ENCODE data around the gene MRPS35.
"Not testable (repeated sequence)": the region's sequence is repeated elsewhere in the genome, so short reads cannot be mapped to it uniquely, and the experiment has no call there.

Gene MRPS35

DNA sequence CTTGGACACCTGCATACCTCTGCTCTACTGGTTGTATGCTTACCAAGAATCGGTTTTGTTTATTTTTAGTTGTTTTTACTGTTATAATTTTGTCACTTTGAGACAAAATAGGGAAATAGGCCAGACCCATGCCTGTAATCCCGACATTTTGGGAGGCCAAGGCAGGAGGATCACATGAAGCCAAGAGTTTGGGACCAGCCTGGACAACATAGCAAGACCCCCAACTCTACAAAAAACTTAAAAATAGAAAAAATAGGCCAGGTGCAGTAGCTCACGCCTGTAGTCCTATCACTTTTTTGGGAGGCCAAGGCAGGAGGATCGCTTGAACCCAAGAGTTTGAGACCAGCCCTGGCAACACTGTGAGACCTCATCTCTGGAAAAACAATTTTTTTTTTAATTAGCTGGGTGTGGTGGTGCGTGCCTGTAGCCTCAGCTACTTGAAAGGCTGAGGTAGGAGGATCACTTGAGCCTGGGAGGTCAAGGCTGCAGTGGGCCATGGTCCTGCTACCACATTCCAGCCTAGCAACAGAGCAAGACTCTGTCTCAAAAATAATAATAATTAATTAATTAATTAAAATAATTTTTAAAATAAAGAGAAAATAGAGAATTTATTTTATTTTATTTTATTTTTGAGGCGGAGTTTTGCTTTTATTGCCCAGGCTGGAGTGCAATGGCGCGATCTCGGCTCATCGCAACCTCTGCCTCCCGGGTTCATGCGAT, 1.3 kb upstream of the MRPS35 start:
- DNase-seq, result no peak

GRCh38 chr12:27709932-27710591, 570 bp upstream of the MRPS35 start:
- DNase-seq, result no peak

GRCh38 chr12:27711317-27711682, 668 bp downstream of the MRPS35 start:
- DNase-seq, result peak; percentile 12

DNA sequence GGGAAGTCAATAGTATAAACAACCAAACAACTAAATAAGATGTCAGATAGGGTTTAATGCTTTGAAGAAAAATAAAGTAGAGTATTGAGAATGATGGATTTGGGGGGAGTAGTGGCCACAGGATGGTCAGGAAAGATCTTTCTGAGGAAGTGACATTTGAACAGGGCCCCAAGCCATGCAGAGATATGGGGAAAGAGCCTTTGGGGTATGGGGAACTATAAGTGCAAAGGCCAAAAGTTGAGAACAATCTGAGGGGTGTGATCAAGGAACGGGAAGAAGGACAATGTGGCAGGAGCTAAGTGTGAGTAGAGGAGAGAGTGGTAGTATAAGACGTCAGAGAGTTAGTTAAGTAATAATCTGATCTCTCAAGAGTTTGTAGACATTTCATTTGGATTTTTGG, 1.3 kb downstream of the MRPS35 start:
- no peak for DNase-seq

GRCh38 chr12:27723212-27723611, 12.6 kb downstream of the MRPS35 start:
- DNase-seq, result no peak

DNA sequence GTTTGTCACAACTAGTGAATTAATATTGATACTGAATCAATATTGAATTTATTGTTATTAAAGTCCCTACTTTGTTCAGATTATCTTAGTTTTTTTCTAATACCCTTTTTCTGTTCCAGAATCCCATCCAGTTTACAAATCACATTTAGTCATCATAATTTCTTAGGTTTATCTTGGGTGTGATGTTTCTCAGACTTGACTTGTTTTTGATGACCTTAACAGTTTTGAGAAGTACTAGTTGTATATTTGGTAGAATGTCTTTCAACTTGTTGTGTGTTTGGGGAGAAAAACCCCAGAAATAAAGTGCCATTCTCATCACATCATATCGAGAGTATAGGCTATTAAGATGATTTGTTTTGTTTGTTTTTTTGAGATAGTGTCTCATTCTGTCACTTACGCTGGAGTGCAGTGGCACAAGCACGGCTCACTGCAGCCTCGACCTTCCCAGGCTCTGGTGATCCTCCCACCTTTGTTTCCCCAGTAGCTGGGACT, 19.5 kb downstream of the MRPS35 start:
- DNase-seq, result no peak

GRCh38 chr12:27732281-27732680, 21.6 kb downstream of the MRPS35 start:
- no peak for DNase-seq

DNA sequence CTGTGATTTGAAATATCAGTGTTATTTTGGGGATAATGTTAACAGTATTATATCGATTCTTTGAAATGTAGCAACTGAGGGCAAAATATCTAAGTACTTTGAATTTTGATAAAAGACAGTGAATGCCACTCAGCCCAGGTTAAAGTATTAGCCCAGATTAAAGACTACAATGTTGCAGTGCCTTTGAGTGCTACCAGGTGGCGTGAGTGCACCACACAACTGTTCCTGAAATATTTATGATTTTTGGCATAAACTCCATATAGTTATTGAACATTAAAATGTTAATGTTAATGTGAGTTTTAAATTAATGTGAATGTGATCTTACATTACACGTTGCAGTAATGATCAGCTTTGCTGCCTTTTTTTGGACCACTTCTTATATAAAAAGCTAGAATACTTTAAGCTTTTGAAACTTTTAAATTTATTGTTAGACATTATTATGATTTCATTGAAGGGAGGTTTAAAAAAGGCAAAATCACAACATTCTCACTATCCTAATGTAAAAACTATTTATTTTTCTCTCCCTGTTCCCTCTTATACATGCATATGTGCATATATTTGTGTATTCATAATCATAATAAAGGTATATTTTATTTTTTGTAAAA, 22.5 kb downstream of the MRPS35 start:
- peak; percentile 52 for DNase-seq

- no peak for DNase-seq
Measured at GRCh38 chr12:27733791-27734190, 23.2 kb downstream of the MRPS35 start.

GRCh38 chr12:27734321-27734720, 23.7 kb downstream of the MRPS35 start:
- DNase-seq, result not testable (repeated sequence)

DNA sequence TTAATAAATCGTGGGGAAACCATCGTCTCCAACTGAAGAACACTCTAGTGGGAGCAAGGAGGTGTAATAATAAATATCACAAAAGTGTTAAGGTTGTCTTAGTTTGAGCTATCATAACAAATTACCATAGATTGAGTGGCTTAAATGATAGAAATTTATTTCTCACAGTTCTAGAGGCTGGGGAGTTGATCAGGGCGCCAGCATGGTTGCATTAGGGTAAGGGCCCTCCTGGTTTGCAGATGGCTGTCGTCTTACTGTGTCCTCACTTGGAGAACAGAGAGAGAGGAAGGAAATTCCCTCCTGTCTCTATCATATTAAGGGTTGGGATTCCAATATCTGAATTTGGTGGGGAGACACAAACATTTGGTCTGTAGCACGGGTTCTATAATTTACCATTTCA, 33.0 kb downstream of the MRPS35 start:
- no peak for DNase-seq

DNA sequence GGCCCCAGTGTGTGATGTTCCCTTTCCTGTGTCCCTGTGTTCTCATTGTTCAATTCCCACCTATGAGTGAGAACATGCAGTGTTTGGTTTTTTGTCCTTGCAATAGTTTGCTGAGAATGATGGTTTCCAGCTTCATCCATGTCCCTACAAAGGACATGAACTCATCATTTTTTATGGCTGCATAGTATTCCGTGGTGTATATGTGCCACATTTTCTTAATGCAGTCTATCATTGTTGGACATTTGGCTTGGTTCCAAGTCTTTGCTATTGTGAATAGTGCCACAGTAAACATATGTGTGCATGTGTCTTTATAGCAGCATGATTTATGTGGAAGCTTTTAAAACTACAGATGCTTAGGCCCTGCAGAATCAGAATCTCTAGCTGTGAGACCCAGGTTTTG, 35.1 kb downstream of the MRPS35 start:
- DNase-seq, result not testable (repeated sequence)

- no peak for DNase-seq
Measured at GRCh38 chr12:27747111-27747820, 36.6 kb downstream of the MRPS35 start.

DNA sequence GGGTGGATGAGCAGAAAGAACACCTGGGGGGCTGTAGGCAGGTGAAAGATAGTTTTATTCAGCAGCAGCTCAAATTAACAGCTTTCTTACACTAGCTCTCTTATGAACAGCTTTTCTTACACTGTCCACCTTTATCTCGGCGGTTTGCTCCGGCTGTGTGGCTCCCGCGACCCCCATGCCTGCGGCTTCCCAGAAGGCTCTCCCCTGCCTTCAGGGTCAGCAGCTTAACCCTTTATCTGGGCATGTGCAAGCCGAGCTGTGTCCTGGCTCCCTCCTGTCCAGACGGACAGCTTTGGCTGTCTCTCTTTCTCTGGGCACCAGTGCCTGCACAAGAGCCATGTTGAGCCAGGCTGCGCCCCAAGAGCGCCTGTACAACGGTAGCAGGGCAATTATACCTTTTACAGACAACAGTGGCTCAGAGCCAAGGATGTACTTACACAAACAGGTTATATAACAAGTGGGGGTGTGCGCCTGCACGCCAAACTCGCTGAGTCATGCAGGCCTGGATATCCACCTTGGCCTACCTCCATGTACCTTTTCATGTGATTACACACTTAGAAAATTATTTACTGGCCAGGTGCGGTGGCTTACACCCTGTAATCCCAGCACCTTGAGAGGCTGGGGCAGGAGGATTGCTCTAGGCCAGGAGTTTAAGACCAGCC, 40.9 kb downstream of the MRPS35 start:
- no peak for DNase-seq

GRCh38 chr12:27754795-27755194, 44.2 kb downstream of the MRPS35 start:
- DNase-seq, result no peak

DNA sequence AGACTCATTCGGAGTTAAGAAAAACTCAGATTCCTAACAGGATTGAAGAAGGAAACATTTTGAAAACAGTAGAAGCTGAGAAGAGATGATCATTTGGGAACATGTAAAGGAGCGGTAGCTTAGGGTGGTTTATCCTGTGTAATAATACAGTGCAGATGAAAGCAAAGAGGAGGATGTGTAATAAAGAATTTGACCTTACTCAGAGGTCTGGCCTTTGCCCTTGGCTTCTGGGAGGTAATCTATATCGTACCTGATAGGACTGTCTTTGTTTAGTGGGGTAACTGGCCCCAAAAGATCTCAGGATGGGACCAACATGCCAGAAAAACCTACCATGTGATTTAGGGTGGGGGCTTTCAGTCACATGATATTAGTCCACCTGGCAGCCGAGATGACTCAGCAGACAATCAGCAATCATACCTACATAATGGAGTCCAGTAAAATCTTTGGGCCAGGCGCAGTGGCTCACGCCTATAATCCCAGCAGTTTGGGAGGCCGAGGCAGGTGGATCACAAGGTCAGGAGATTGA, 46.1 kb downstream of the MRPS35 start:
- no peak for DNase-seq

- no peak for DNase-seq
Measured at GRCh38 chr12:27762757-27763156, 52.1 kb downstream of the MRPS35 start.

DNA sequence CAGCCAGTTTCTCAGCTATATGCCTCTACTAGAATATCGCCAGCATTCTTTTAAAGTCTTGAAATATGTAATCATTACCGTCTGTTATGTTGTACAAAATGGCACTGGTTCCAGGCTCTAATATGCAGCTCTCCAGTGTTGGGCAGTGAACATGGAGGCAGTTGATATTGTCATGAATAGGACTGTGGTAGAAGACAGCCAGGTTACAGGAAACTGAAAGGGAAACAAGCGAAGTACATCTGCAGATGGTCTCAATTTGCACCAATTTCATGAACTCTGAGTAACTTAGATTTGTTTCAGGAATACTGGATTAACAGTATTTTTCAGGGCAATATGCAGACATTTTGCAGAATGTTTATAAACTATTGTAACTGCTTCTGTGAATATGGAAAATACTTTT, 56.0 kb downstream of the MRPS35 start:
- DNase-seq, result no peak

- DNase-seq, result no peak
Measured at GRCh38 chr12:27769142-27769673, 58.6 kb downstream of the MRPS35 start.

DNA sequence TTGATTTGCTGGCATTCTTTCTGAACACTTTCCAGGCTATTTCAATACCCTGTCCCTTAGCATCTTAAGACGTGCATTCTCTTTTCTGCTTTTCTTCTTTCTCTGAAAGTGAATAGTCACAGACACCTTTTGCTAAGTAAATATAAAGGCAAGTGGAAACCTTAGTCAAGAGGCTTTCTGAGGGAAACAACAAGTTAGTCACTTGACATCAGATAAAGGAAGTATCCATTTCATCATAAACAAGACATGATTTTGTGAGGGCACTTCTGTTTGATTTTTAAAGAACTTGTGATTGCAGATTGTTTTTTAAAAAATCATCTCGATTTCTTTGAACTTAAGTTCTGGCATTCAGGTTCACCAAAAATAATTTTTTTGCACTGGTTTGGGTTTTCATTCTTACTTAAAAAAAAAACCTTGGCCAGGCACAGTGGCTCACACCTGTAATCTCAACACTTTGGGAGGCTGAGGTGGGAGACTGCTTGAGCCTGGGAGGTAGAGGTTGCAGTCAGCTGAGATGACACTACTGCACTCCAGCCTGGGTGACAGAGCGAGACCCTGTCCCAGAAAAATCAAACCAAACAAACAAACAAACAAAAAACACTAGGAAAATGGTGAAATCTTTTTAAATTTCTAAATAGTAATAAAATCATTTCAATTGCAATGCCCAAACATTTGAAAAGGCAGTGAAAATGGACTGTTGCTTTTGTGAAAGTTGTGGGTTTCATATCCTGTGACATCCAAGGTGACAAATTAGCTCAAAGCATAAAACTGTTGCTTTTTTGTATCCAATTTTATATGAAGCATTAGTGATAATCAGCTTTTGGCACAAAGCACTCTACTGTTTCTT, 61.1 kb downstream of the MRPS35 start:
- DNase-seq, result no peak

DNA sequence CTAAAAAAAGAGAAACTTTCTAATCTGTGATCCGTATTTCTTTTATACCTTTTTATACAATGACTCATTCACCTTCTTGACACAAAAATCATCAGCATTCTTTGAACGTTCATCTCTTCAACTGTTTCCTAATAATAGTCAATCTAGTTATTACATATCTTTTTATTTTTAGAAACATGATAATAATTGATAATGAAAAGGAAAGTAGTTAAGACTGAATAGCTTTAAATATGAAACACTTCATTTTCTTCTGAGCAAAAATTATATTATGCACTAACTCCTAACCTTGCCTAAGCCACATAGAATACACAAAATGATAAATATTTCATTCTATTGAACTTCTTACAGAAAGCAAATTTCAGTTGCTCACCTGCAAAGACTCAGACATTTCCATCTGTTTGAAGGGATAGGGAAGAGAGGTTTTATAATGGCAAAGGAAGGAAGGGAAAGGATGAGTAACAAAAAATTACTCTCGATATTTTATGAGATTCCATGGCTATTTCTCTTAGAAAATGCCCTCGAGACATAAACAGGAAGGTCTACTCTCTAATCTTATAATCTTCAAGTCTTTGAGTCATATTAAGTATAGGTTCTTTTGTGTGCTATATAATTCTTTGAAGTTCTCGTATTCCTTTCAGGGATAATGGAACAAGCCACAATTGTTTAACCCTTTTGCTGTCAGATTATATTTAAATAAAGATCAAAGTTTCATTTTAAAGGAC, 61.9 kb downstream of the MRPS35 start:
- no peak for DNase-seq
